Effector memory CD4-positive, alpha-beta T cell (primary cell): ENCODE data around the gene SLX4IP.

Source experiments
- DNase-seq, 3 donors: peaks; one replicate each; pipeline ENCODE4 v3.0.0-alpha.2; 2020
- H3K27ac ChIP-seq: 2 replicates; pipeline ENCODE4 v1.7.0; 2013; ENCODE audit warnings: mild to moderate bottlenecking, low read length, moderate library complexity; ENCODE audit not compliant: insufficient read depth, poor library complexity, severe bottlenecking
- H3K27me3 ChIP-seq: replicated peaks from 2 replicates; pipeline ENCODE4 v1.7.0; 2013; ENCODE audit warnings: mild to moderate bottlenecking, low read length; ENCODE audit not compliant: insufficient read depth, control insufficient read depth, poor library complexity, severe bottlenecking
- H3K36me3 ChIP-seq: 2 replicates; pipeline ENCODE4 v1.7.0; 2013; ENCODE audit warnings: mild to moderate bottlenecking, low read length, moderate library complexity; ENCODE audit not compliant: control insufficient read depth, insufficient read depth
- H3K4me1 ChIP-seq: 2 replicates; pipeline ENCODE4 v1.7.0; 2013; ENCODE audit warnings: low read length, mild to moderate bottlenecking; ENCODE audit not compliant: control insufficient read depth, insufficient read depth, poor library complexity, severe bottlenecking
- H3K4me3 ChIP-seq: 2 replicates; pipeline ENCODE4 v1.7.0; 2013; ENCODE audit warnings: low read length, low read depth, mild to moderate bottlenecking; ENCODE audit not compliant: insufficient read depth, poor library complexity, severe bottlenecking
- H3K9me3 ChIP-seq: 2 replicates; pipeline ENCODE4 v1.7.0; 2013; ENCODE audit warnings: mild to moderate bottlenecking, low read length, moderate library complexity; ENCODE audit not compliant: control insufficient read depth

The SLX4IP gene

DNA sequence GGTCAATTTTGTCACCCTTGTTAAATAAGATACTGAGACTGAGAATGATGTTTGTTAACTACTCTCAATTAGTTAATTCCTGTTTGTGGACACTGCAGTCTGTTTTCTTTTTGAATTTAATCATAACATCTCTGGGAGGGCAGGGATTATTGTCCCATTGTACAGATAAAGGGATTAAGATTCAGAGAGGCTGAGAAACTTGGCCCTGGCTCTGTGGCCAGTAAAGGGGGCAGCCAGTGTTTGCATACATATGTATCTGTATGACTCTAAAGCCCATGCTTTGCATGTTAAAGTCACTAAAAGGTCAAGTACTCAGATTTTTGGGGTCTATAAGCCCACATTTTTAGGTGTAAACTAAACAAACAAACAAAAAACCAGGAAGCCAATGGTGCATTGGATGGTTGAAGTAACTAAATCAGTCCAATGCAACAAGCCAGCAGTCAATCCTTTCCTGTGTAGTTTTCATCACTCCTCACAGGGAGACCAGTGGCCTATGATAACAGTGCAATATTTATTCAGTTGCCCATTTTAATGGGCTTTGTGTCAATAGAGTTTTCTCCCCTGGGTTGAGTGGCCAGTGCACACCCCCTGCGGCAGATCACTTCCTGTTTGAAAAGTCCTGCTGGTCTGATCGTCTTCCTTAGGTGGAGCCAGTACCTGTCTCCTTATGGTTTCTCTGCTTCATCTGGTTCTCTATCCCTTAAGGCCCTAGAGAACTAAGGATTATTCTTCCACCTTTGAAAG is 106.7 kb downstream of the SLX4IP start:
- H3K9me3 ChIP-seq: no peaks in the 10 kb centered on the region
- H3K4me3 ChIP-seq: no peak overlapping the region
- H3K4me1 ChIP-seq: peaks cover 3% of the 10 kb centered on the region
- H3K36me3 ChIP-seq: no peaks in the 10 kb centered on the region
- no peaks in the 10 kb centered on the region for H3K27me3 ChIP-seq
- no peak overlapping the region for H3K27ac ChIP-seq
- no peak for DNase-seq

DNA sequence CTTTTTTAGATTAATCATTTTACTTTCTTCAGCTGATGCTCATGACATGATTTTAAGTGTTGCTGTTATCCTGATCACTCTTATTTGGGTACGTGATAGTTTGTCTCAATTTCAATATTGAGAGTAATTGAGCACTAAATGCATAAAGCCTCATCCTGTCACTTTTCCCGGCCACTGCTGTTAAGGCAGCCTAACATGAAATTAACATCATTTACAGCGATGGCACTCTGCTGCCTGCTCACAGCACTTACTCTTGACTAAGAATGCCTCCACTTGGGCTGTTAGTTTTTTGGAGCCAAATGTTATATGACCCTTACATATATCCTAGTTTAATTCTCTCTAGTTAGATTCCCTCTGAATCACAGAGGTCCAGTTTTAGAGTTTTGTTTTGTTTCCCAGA is 107.3 kb downstream of the SLX4IP start:
- H3K36me3 ChIP-seq: no peaks in the 10 kb centered on the region
- H3K4me3 ChIP-seq: no peak overlapping the region
- no peaks in the 10 kb centered on the region for H3K27me3 ChIP-seq
- DNase-seq: no peak
- peaks cover 3% of the 10 kb centered on the region for H3K4me1 ChIP-seq
- no peak overlapping the region for H3K27ac ChIP-seq
- no peaks in the 10 kb centered on the region for H3K9me3 ChIP-seq

DNA sequence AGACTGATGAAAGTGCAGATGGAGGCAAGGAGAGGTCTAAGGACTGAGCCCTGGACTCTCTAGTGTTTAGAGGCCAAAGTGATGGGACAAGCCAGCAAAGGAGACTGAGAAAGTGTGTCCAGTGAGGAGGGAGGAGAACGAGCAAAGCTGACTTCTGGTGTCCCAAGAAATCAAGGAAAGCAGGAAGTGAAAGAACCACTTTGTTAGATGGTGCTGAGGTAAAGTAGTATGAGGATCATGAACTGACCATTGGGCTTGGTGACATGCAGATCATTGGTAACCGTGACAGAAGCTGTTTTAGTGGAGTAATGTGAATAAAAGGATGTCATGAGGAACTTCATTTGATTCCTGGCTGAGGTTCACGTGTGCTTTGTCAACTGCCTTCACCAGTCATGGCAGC is 108.4 kb downstream of the SLX4IP start:
- H3K4me1 ChIP-seq: peaks cover 3% of the 10 kb centered on the region
- H3K36me3 ChIP-seq: no peaks in the 10 kb centered on the region
- H3K9me3 ChIP-seq: no peaks in the 10 kb centered on the region
- no peaks in the 10 kb centered on the region for H3K27me3 ChIP-seq
- H3K27ac ChIP-seq: no peak overlapping the region
- no peak overlapping the region for H3K4me3 ChIP-seq
- DNase-seq: no peak

- DNase-seq: no peak
- no peaks in the 10 kb centered on the region for H3K9me3 ChIP-seq
Observed at GRCh38 chr20:10547276-10548114, 112.4 kb downstream of the SLX4IP start.

GRCh38 chr20:10549511-10549910 is 114.4 kb downstream of the SLX4IP start:
- Histone ChIP-seq H3K9me3 (no peaks in the 10 kb centered on the region), H3K27me3 (no peaks in the 10 kb centered on the region), H3K4me3 (no peak overlapping the region), H3K27ac (no peak overlapping the region), H3K4me1 (no peaks in the 10 kb centered on the region), H3K36me3 (no peaks in the 10 kb centered on the region)
- DNase-seq: no peak

More at GRCh38 chr20:10547276-10548114, 112.4 kb downstream of the SLX4IP start:
- H3K4me1 ChIP-seq: no peaks in the 10 kb centered on the region
- no peak overlapping the region for H3K4me3 ChIP-seq
- H3K27me3 ChIP-seq: no peaks in the 10 kb centered on the region
- no peaks in the 10 kb centered on the region for H3K36me3 ChIP-seq
- no peak overlapping the region for H3K27ac ChIP-seq

GRCh38 chr20:10550204-10551118 is 115.4 kb downstream of the SLX4IP start:
- Histone ChIP-seq H3K36me3 (no peaks in the 10 kb centered on the region), H3K4me3 (no peak overlapping the region), H3K27ac (no peak overlapping the region), H3K9me3 (no peaks in the 10 kb centered on the region), H3K4me1 (no peaks in the 10 kb centered on the region), H3K27me3 (no peaks in the 10 kb centered on the region)
- no peak for DNase-seq

DNA sequence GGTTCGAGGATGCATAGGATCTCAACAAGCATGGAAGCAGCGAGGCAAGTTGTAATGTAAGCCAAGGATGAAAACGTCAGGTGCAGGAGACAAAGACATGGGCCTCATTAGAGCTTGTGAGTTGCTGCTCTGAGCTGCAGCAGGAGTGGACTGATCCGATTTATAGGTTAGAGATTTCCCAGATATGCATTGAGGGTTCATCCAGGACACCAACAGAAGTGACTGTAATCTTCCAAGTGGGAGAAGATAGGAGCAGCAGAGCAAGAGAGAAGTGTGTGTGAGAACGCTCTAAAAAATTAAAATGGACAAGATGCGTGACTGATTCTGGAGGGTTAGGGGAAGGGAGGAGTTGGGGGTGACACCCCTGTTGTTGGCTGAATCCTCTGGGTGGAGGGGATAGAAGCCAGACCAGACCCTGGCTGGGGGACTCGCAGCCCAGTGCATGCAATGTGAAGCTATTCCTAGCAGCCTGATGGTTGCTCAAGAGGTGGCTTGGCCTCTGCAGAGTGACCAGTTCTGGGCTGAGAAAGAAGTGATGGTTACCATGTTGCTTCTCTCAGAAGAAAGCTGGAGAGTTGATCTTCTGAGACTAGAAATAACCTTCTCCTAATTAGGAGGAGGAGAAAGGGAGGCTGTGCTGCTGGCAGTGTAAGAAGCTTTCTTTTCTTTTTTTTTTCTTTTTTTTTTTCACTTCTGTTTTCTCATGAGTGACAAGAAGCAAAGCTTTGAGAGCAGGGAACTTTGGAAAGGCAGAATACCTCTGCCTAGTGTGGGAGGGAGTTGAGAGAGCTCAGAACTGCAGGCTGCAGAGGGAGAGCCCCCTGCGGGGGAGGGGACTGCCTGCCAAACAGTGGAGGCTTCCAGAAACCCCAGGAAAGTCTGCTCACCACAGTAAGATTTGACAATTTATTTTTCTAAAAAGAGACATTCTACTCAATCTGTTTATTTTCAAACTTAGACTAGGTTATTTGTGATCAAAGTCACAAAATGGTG is 116.9 kb downstream of the SLX4IP start:
- Histone ChIP-seq H3K36me3 (no peaks in the 10 kb centered on the region), H3K4me1 (no peaks in the 10 kb centered on the region), H3K9me3 (no peaks in the 10 kb centered on the region), H3K4me3 (no peak overlapping the region), H3K27me3 (no peaks in the 10 kb centered on the region), H3K27ac (no peak overlapping the region)
- no peak for DNase-seq

GRCh38 chr20:10553326-10553984 is 118.3 kb downstream of the SLX4IP start:
- no peak for DNase-seq
- Histone ChIP-seq H3K36me3 (no peaks in the 10 kb centered on the region), H3K9me3 (no peaks in the 10 kb centered on the region), H3K4me1 (no peaks in the 10 kb centered on the region), H3K4me3 (no peak overlapping the region), H3K27ac (no peak overlapping the region), H3K27me3 (no peaks in the 10 kb centered on the region)
